SK-N-SH treated with all-trans-retinoic acid at 6 μM for 48 hours (cell line): Measurements from ENCODE around the gene CRACR2B.

Source experiments
- ARNTL ChIP-seq: fragments of 450-650 bp; formaldehyde crosslinking; IDR thresholded peaks from 2 replicates; pipeline ENCODE4 v1.5.0; 2020; ENCODE audit warnings: low read depth, mild to moderate bottlenecking, moderate library complexity, borderline replicate concordance
- ESRRG ChIP-seq: fragments of 250-450 bp; sonication (Bioruptor Pico); IDR thresholded peaks from 2 replicates; pipeline ENCODE4 v1.6.1; 2021; ENCODE audit warnings: mild to moderate bottlenecking
- PPARA ChIP-seq: fragments of 250-450 bp; sonication (Bioruptor Pico); IDR thresholded peaks from 2 replicates; pipeline ENCODE4 v1.5.0; 2020; ENCODE audit warnings: mild to moderate bottlenecking, borderline replicate concordance
- RARB ChIP-seq: fragments of 250-450 bp; sonication (Bioruptor Pico); IDR thresholded peaks from 2 replicates; pipeline ENCODE4 v1.8.0; 2021; ENCODE audit warnings: mild to moderate bottlenecking, moderate library complexity
- SNAI2 ChIP-seq: fragments of 250-450 bp; sonication (Bioruptor Pico); IDR thresholded peaks from 2 replicates; pipeline ENCODE4 v1.5.0; 2020; ENCODE audit warnings: mild to moderate bottlenecking, moderate library complexity
- ZFP3 ChIP-seq: fragments of 250-450 bp; sonication (Bioruptor Pico); IDR thresholded peaks from 2 replicates; pipeline ENCODE4 v1.5.0; 2020; ENCODE audit warnings: mild to moderate bottlenecking, moderate library complexity
- ZFP30 ChIP-seq: fragments of 450-650 bp; formaldehyde crosslinking; IDR thresholded peaks from 2 replicates; pipeline ENCODE4 v1.5.0; 2022; ENCODE audit warnings: mild to moderate bottlenecking, moderate library complexity
- ZNF70 ChIP-seq: fragments of 450-650 bp; formaldehyde crosslinking; IDR thresholded peaks from 2 replicates; pipeline ENCODE4 v1.5.0; 2020; ENCODE audit warnings: mild to moderate bottlenecking, moderate library complexity
- ZNF8 ChIP-seq: fragments of 450-650 bp; formaldehyde crosslinking; IDR thresholded peaks from 2 replicates; pipeline ENCODE4 v1.5.0; 2020; ENCODE audit warnings: mild to moderate bottlenecking, moderate library complexity
- TF ChIP-seq, protein P1 (sequence below): fragments of 250-450 bp; sonication (Bioruptor Pico); IDR thresholded peaks from 2 replicates; pipeline ENCODE4 v1.8.0; 2020; ENCODE audit warnings: mild to moderate bottlenecking, moderate library complexity, borderline replicate concordance
- TF ChIP-seq, protein P2 (sequence below): fragments of 250-450 bp; sonication (Bioruptor Pico); IDR thresholded peaks from 2 replicates; pipeline ENCODE4 v1.5.0; 2020; ENCODE audit warnings: mild to moderate bottlenecking, moderate library complexity
- TF ChIP-seq, protein P3 (sequence below): fragments of 250-450 bp; sonication (Bioruptor Pico); IDR thresholded peaks from 2 replicates; pipeline ENCODE4 v1.5.1; 2021; ENCODE audit warnings: mild to moderate bottlenecking, moderate library complexity
- TF ChIP-seq, protein P4 (sequence below): fragments of 250-450 bp; sonication (Bioruptor Pico); IDR thresholded peaks from 2 replicates; pipeline ENCODE4 v1.5.1; 2020; ENCODE audit warnings: low read depth, mild to moderate bottlenecking, moderate library complexity

DNA sequence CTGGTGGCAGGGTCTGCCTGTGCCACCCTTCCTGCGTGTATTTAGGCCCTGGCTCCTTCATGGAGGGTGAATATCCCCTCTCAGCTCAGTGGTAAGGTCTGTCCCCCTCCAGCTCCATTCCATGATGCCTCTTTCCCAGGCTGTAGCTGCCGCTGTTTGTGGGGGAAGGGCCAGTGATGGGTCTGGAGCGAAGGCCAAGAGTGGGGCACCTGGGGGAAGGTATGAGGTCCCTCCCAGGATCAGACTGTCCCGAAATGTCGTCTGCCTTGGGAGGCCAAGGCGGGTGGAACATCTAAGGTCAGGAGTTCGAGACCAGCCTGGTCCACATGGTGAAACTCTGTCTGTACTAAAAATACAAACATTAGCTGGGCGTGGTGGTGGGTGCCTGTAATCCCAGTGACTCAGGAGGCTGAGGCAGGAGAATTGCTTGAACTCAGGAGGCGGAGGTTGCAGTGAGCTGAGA is 6.2 kb downstream of the CRACR2B start:
- TF ChIP-seq ZFP30 (CRISPR knock-in tag), result no peak
- TF ChIP-seq, protein P1, sequence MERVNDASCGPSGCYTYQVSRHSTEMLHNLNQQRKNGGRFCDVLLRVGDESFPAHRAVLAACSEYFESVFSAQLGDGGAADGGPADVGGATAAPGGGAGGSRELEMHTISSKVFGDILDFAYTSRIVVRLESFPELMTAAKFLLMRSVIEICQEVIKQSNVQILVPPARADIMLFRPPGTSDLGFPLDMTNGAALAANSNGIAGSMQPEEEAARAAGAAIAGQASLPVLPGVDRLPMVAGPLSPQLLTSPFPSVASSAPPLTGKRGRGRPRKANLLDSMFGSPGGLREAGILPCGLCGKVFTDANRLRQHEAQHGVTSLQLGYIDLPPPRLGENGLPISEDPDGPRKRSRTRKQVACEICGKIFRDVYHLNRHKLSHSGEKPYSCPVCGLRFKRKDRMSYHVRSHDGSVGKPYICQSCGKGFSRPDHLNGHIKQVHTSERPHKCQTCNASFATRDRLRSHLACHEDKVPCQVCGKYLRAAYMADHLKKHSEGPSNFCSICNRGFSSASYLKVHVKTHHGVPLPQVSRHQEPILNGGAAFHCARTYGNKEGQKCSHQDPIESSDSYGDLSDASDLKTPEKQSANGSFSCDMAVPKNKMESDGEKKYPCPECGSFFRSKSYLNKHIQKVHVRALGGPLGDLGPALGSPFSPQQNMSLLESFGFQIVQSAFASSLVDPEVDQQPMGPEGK (CRISPR knock-in tag), result no peak
- no peak for TF ChIP-seq RARB
- TF ChIP-seq ESRRG, result no peak
- TF ChIP-seq ZNF8 (CRISPR knock-in tag), result no peak
- TF ChIP-seq SNAI2 (CRISPR knock-in tag), result no peak
- TF ChIP-seq, protein P2, sequence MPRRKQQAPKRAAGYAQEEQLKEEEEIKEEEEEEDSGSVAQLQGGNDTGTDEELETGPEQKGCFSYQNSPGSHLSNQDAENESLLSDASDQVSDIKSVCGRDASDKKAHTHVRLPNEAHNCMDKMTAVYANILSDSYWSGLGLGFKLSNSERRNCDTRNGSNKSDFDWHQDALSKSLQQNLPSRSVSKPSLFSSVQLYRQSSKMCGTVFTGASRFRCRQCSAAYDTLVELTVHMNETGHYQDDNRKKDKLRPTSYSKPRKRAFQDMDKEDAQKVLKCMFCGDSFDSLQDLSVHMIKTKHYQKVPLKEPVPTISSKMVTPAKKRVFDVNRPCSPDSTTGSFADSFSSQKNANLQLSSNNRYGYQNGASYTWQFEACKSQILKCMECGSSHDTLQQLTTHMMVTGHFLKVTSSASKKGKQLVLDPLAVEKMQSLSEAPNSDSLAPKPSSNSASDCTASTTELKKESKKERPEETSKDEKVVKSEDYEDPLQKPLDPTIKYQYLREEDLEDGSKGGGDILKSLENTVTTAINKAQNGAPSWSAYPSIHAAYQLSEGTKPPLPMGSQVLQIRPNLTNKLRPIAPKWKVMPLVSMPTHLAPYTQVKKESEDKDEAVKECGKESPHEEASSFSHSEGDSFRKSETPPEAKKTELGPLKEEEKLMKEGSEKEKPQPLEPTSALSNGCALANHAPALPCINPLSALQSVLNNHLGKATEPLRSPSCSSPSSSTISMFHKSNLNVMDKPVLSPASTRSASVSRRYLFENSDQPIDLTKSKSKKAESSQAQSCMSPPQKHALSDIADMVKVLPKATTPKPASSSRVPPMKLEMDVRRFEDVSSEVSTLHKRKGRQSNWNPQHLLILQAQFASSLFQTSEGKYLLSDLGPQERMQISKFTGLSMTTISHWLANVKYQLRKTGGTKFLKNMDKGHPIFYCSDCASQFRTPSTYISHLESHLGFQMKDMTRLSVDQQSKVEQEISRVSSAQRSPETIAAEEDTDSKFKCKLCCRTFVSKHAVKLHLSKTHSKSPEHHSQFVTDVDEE (CRISPR knock-in tag), result no peak
- TF ChIP-seq ZNF70 (CRISPR knock-in tag), result no peak
- TF ChIP-seq, protein P3, sequence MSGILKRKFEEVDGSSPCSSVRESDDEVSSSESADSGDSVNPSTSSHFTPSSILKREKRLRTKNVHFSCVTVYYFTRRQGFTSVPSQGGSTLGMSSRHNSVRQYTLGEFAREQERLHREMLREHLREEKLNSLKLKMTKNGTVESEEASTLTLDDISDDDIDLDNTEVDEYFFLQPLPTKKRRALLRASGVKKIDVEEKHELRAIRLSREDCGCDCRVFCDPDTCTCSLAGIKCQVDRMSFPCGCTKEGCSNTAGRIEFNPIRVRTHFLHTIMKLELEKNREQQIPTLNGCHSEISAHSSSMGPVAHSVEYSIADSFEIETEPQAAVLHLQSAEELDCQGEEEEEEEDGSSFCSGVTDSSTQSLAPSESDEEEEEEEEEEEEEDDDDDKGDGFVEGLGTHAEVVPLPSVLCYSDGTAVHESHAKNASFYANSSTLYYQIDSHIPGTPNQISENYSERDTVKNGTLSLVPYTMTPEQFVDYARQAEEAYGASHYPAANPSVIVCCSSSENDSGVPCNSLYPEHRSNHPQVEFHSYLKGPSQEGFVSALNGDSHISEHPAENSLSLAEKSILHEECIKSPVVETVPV (CRISPR knock-in tag), result no peak
- TF ChIP-seq ZFP3 (CRISPR knock-in tag), result no peak
- TF ChIP-seq, protein P4, sequence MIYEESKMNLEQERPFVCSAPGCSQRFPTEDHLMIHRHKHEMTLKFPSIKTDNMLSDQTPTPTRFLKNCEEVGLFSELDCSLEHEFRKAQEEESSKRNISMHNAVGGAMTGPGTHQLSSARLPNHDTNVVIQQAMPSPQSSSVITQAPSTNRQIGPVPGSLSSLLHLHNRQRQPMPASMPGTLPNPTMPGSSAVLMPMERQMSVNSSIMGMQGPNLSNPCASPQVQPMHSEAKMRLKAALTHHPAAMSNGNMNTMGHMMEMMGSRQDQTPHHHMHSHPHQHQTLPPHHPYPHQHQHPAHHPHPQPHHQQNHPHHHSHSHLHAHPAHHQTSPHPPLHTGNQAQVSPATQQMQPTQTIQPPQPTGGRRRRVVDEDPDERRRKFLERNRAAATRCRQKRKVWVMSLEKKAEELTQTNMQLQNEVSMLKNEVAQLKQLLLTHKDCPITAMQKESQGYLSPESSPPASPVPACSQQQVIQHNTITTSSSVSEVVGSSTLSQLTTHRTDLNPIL (CRISPR knock-in tag), result no peak
- TF ChIP-seq PPARA (CRISPR knock-in tag), result no peak
- TF ChIP-seq ARNTL (CRISPR knock-in tag), result no peak
